Activated CD8-positive, alpha-beta memory T cell treated with anti-CD3 and anti-CD28 coated beads, Interleukin-2, amount 50 U/mL, for 1 hour (primary cell): ENCODE data around the gene ASAP2.

Experiments used
- DNase-seq: peaks from one replicate; pipeline ENCODE4 v3.0.0-alpha.2; 2020; ENCODE audit errors: extremely low read depth

ASAP2 gene

GRCh38 chr2:9319338-9319715 lies 112.7 kb downstream of the ASAP2 start:
- no peak for DNase-seq

GRCh38 chr2:9322576-9322975 lies 116.0 kb downstream of the ASAP2 start:
- no peak for DNase-seq

GRCh38 chr2:9325428-9325827 lies 118.8 kb downstream of the ASAP2 start:
- no peak for DNase-seq

GRCh38 chr2:9326975-9327374 lies 120.4 kb downstream of the ASAP2 start:
- DNase-seq, result no peak

GRCh38 chr2:9327873-9328352 lies 121.3 kb downstream of the ASAP2 start:
- DNase-seq, result no peak

GRCh38 chr2:9328931-9329330 lies 122.3 kb downstream of the ASAP2 start:
- no peak for DNase-seq

- no peak for DNase-seq
These were observed 122.9 kb downstream of the ASAP2 start for GRCh38 chr2:9329497-9329896.

- DNase-seq, result no peak
These were observed 124.1 kb downstream of the ASAP2 start for GRCh38 chr2:9330612-9331270.

GRCh38 chr2:9331704-9332103 lies 125.1 kb downstream of the ASAP2 start:
- no peak for DNase-seq

- no peak for DNase-seq
These were observed 125.7 kb downstream of the ASAP2 start for GRCh38 chr2:9332136-9332852.

- no peak for DNase-seq
These were observed 126.2 kb downstream of the ASAP2 start for GRCh38 chr2:9332853-9333245.

- DNase-seq, result no peak
These were observed 127.1 kb downstream of the ASAP2 start for GRCh38 chr2:9333591-9334171.

GRCh38 chr2:9334761-9335160 lies 128.1 kb downstream of the ASAP2 start:
- no peak for DNase-seq

- no peak for DNase-seq
These were observed 128.8 kb downstream of the ASAP2 start for GRCh38 chr2:9335322-9335832.

GRCh38 chr2:9336241-9336575 lies 129.6 kb downstream of the ASAP2 start:
- DNase-seq, result no peak

GRCh38 chr2:9336576-9337314 lies 130.1 kb downstream of the ASAP2 start:
- no peak for DNase-seq

- DNase-seq, result no peak
These were observed 131.3 kb downstream of the ASAP2 start for GRCh38 chr2:9337901-9338300.

GRCh38 chr2:9341337-9341887 lies 134.8 kb downstream of the ASAP2 start:
- no peak for DNase-seq

GRCh38 chr2:9342659-9343058 lies 136.0 kb downstream of the ASAP2 start:
- DNase-seq, result no peak

- DNase-seq, result no peak
These were observed 136.9 kb downstream of the ASAP2 start for GRCh38 chr2:9343524-9343923.

- no peak for DNase-seq
These were observed 137.8 kb downstream of the ASAP2 start for GRCh38 chr2:9344434-9344833.

- DNase-seq, result no peak
These were observed 138.7 kb downstream of the ASAP2 start for GRCh38 chr2:9345343-9345742.
